D721Med (cell line): Measurements from ENCODE around the gene LPGAT1.

Experiments
- DNase-seq: peaks from one replicate; pipeline ENCODE4 v3.0.0; 2011; ENCODE audit warnings: low spot score; ENCODE audit not compliant: insufficient read length
- FAIRE-seq: peaks from 2 replicates; lab custom pipeline; 2011; peaks lifted over from hg19 to GRCh38; lab: Jason Lieb, UNC
- TF ChIP-seq, protein P1 (sequence below): IDR thresholded peaks from 2 replicates; pipeline ENCODE4 v1.5.1; 2012; ENCODE audit warnings: mild to moderate bottlenecking, control low read depth; ENCODE audit not compliant: insufficient read depth; ENCODE audit errors: missing control alignments

LPGAT1 gene

GRCh38 chr1:211734791-211735190 is 95.8 kb downstream of the LPGAT1 start:
- DNase-seq: no peak

GRCh38 chr1:211734359-211734758 is 96.2 kb downstream of the LPGAT1 start:
- TF ChIP-seq, protein P1, sequence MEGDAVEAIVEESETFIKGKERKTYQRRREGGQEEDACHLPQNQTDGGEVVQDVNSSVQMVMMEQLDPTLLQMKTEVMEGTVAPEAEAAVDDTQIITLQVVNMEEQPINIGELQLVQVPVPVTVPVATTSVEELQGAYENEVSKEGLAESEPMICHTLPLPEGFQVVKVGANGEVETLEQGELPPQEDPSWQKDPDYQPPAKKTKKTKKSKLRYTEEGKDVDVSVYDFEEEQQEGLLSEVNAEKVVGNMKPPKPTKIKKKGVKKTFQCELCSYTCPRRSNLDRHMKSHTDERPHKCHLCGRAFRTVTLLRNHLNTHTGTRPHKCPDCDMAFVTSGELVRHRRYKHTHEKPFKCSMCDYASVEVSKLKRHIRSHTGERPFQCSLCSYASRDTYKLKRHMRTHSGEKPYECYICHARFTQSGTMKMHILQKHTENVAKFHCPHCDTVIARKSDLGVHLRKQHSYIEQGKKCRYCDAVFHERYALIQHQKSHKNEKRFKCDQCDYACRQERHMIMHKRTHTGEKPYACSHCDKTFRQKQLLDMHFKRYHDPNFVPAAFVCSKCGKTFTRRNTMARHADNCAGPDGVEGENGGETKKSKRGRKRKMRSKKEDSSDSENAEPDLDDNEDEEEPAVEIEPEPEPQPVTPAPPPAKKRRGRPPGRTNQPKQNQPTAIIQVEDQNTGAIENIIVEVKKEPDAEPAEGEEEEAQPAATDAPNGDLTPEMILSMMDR: no peak
- DNase-seq: no peak
- FAIRE-seq: peak; percentile 56

More at GRCh38 chr1:211734791-211735190, 95.8 kb downstream of the LPGAT1 start:
- TF ChIP-seq, protein P1: no peak
- no peak for FAIRE-seq

DNA sequence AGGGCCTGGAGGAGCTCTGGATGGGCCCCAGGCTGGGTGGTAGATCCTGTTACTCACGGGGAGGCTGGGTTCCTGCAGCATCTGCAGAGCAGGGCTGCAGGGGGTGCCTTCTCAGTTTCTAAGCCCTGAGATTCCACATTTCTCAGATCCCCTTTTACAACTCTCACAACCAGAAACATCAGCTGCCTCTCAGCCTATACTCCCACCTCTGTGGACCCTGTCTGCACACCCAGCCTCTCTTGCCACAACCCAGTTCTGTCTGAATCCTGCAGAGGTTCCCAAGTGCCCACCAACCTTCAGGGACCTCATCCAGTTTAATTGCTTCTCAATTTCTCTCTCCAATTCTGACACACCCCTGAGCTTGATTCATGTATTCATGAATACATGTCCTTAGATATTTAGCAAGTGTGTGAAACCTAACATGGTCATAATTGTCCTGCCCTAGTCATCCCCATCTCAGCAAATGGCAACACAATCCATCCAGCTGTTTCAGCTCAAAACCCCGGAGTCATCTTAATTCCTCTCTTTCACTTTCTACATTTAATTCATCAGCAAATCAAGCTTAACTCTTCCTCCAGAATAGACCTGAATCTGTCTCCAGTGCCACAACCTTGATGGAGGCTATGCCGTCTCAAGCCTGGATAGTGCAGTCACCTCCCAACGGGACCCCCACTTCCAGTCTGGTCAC is 98.1 kb downstream of the LPGAT1 start:
- no peak for DNase-seq
- TF ChIP-seq, protein P1: no peak
- FAIRE-seq: no peak

- DNase-seq (no peak), FAIRE-seq (no peak)
- TF ChIP-seq, protein P1: no peak
Measured at GRCh38 chr1:211731456-211732292, 98.9 kb downstream of the LPGAT1 start.

DNA sequence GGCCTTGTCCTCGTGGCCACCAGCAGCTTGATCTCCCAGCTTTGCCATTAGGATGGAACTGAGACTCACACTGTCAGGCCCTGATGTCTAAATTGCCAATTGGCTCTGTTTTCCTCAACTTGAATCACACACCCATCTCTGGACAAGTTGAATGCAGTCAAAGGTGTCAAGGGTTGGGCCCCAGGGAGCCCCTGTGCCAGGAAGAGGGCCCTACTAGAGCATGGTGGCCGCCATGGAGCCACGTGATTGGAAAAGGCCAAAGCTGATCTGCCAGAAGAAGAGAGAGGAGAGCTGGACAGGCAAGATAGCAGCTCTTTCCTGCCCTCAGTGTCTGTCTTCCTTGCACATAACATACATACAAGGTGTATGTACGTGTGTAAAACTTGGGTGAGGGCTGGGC is 100.2 kb downstream of the LPGAT1 start:
- TF ChIP-seq, protein P1: no peak
- FAIRE-seq (no peak), DNase-seq (no peak)

DNA sequence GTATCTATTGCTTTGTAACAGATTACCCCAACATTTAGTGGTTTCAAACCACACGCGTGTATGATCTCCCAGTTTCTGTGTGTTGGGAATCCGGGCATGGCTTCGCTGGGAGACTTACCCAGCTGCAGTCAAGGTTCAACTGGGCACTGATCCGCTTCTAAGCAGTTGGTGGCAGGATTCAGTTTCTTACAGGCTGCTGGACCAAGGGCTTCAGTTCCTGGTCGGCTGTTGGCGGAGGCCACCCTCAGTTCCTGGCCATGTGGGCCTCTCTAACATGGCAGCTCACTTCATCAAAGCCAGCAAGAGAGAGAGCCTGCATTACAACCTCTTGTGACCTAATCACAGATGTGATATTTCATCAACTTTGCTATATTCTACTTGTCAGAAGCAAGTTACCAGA is 101.3 kb downstream of the LPGAT1 start:
- TF ChIP-seq, protein P1: no peak
- FAIRE-seq: no peak
- no peak for DNase-seq
